Fibroblast of lung (primary cell): ENCODE measurements around the gene ARMC9. TPM values are rescaled to one million over a fixed set of nuclear protein-coding genes. Genes with fewer than 3 reads are reported as not detected.

Experiments used
- DNase-seq, 2 donors: peaks; one replicate each; pipeline versions ENCODE4 v3.0.0 to v3.0.0-alpha.2; 2010; ENCODE audit warnings: low read depth in 2 of 2
- H2AFZ ChIP-seq: 2 replicates; pipeline ENCODE4 v1.5.1; 2012; ENCODE audit warnings: low read length, control low read depth, inconsistent platforms
- H3K27ac ChIP-seq: 2 replicates; pipeline ENCODE4 v1.5.1; 2011; ENCODE audit warnings: low read length, control low read depth; ENCODE audit not compliant: insufficient read depth
- H3K27me3 ChIP-seq: 2 replicates; pipeline ENCODE4 v1.5.1; 2011; ENCODE audit warnings: mild to moderate bottlenecking, low read length; ENCODE audit not compliant: control insufficient read depth, insufficient read depth
- H3K36me3 ChIP-seq: 2 replicates; pipeline ENCODE4 v1.5.1; 2011; ENCODE audit warnings: low read length; ENCODE audit not compliant: control insufficient read depth, insufficient read depth
- H3K4me1 ChIP-seq: 2 replicates; pipeline ENCODE4 v1.5.1; 2011; ENCODE audit warnings: low read length; ENCODE audit not compliant: control insufficient read depth, insufficient read depth; ENCODE audit errors: extremely low read depth
- H3K4me2 ChIP-seq: 2 replicates; pipeline ENCODE4 v1.5.1; 2011; ENCODE audit warnings: low read length, control low read depth; ENCODE audit not compliant: insufficient read depth; ENCODE audit errors: extremely low read depth
- H3K4me3 ChIP-seq, 4 experiments: fragments of 200-600 bp in 1 of 4; sonication (generic) in 1 of 4; replicated peaks in 1 of 4; 2 replicates each; pipeline ENCODE4 v1.5.1; 2011 to 2016; ENCODE audit warnings: low read length in 4 of 4, low read depth in 3 of 4, mild to moderate bottlenecking in 3 of 4, control low read depth in 2 of 4, inconsistent platforms in 1 of 4, mixed read lengths in 1 of 4; ENCODE audit not compliant: insufficient read depth in 1 of 4; ENCODE audit errors: control extremely low read depth in 1 of 4
- H3K79me2 ChIP-seq: 2 replicates; pipeline ENCODE4 v1.5.1; 2012; ENCODE audit warnings: mild to moderate bottlenecking, low read length, inconsistent platforms; ENCODE audit not compliant: control insufficient read depth, insufficient read depth
- H3K9ac ChIP-seq: 2 replicates; pipeline ENCODE4 v1.5.1; 2011; ENCODE audit warnings: mild to moderate bottlenecking, low read length, control low read depth; ENCODE audit not compliant: insufficient read depth
- H3K9me3 ChIP-seq: 2 replicates; pipeline ENCODE4 v1.5.1; 2012; ENCODE audit warnings: low read depth, low read length; ENCODE audit not compliant: control insufficient read depth, insufficient read depth
- H4K20me1 ChIP-seq: 2 replicates; pipeline ENCODE4 v1.5.1; 2011; ENCODE audit warnings: low read length; ENCODE audit not compliant: control insufficient read depth, insufficient read depth; ENCODE audit errors: extremely low read depth
- CTCF ChIP-seq, 2 donors: IDR thresholded peaks in 1 of 2; conservative IDR thresholded peaks in 1 of 2; 1 replicate in 1 of 2; 2 replicates in 1 of 2; pipeline ENCODE4 v1.5.1; 2011 to 2012; ENCODE audit warnings: low read length in 2 of 2, control low read depth in 1 of 2, inconsistent platforms in 1 of 2, low read depth in 1 of 2, mild to moderate bottlenecking in 1 of 2
- EZH2 ChIP-seq: IDR thresholded peaks from 2 replicates; pipeline ENCODE4 v1.5.1; 2012; ENCODE audit warnings: low read length, control low read depth, mild to moderate bottlenecking; ENCODE audit errors: missing control alignments
- polyA plus RNA-seq, 2 donors: library from polyadenylated mRNA; depleted of rRNA in 1 of 2; stranded (reverse) in 1 of 2; unstranded in 1 of 2; fragments of >200 nt; gene quantifications; 2 replicates each; pipeline ENCODE4 v1.2.1, GENCODE V29; 2011 to 2012; ENCODE audit warnings: missing spikeins in 1 of 2
- total RNA-seq: library from RNA; depleted of rRNA; stranded (reverse); fragments of >200 nt; gene quantifications from 2 replicates; pipeline ENCODE4 v1.2.1, GENCODE V29; 2014

The ARMC9 gene
- total and polyA plus RNA-seq, 2 donors (not counting 1 experiment from before 2014, with no cell fraction given), result 68.4 to 153 TPM

GRCh38 chr2:231201475-231201814 lies 3.0 kb downstream of the ARMC9 start:
- no peak overlapping the region for H3K27ac ChIP-seq
- TF ChIP-seq CTCF (conservative IDR thresholded peaks at IDR 0.05 in 1 of 2, IDR thresholded peaks at IDR 0.05 in 1 of 2; ENCODE audit: low read depth in 1 of 2, low read length in 2 of 2) (no peak), EZH2 (no peak)
- peak overlapping the region in 1 of 4 experiments; percentile 94 for H3K4me3 ChIP-seq
- peaks cover 6% of the 10 kb centered on the region for H3K36me3 ChIP-seq
- H3K4me1 ChIP-seq, result peaks cover 8% of the 10 kb centered on the region
- peaks cover 37% of the 10 kb centered on the region for H3K79me2 ChIP-seq
- no peak overlapping the region for H3K9ac ChIP-seq
- no peaks in the 10 kb centered on the region for H3K9me3 ChIP-seq
- no peaks in the 10 kb centered on the region for H3K27me3 ChIP-seq
- peak overlapping the region; percentile 49 for H3K4me2 ChIP-seq
- H4K20me1 ChIP-seq, result no peaks in the 10 kb centered on the region
- DNase-seq, result peak in 1 of 2 donors; percentile 42
- H2AFZ ChIP-seq, result no peak overlapping the region

GRCh38 chr2:231203087-231203486 lies 4.7 kb downstream of the ARMC9 start:
- H3K4me2 ChIP-seq, result no peak overlapping the region
- H3K4me1 ChIP-seq, result peaks cover 7% of the 10 kb centered on the region
- no peaks in the 10 kb centered on the region for H3K9me3 ChIP-seq
- no peak overlapping the region for H3K27ac ChIP-seq
- no peak for DNase-seq
- H3K4me3 ChIP-seq, result no peak overlapping the region
- H3K36me3 ChIP-seq, result peaks cover 7% of the 10 kb centered on the region
- TF ChIP-seq EZH2 (no peak), CTCF (conservative IDR thresholded peaks at IDR 0.05 in 1 of 2, IDR thresholded peaks at IDR 0.05 in 1 of 2; ENCODE audit: low read depth in 1 of 2, low read length in 2 of 2) (no peak)
- H3K9ac ChIP-seq, result no peak overlapping the region
- H2AFZ ChIP-seq, result no peak overlapping the region
- H4K20me1 ChIP-seq, result no peaks in the 10 kb centered on the region
- H3K79me2 ChIP-seq, result peaks cover 37% of the 10 kb centered on the region
- no peaks in the 10 kb centered on the region for H3K27me3 ChIP-seq

- Histone ChIP-seq H3K9me3 (no peaks in the 10 kb centered on the region), H3K4me2 (no peak overlapping the region), H3K36me3 (peaks cover 14% of the 10 kb centered on the region), H3K27ac (no peak overlapping the region), H4K20me1 (no peaks in the 10 kb centered on the region), H3K79me2 (peaks cover 37% of the 10 kb centered on the region), H2AFZ (no peak overlapping the region), H3K4me1 (peaks cover 7% of the 10 kb centered on the region), H3K9ac (no peak overlapping the region), H3K4me3 (no peak overlapping the region), H3K27me3 (no peaks in the 10 kb centered on the region)
- DNase-seq, result no peak
- TF ChIP-seq CTCF (conservative IDR thresholded peaks at IDR 0.05 in 1 of 2, IDR thresholded peaks at IDR 0.05 in 1 of 2; ENCODE audit: low read depth in 1 of 2, low read length in 2 of 2) (no peak), EZH2 (no peak)
Measured at GRCh38 chr2:231204146-231204545, 5.7 kb downstream of the ARMC9 start.
